DOHH2 (cell line): ENCODE data around the gene VWA3B.

Experiments used
- EZH2phosphoT487 ChIP-seq: fragments of 200-600 bp; sonication (generic); IDR thresholded peaks from 2 replicates; pipeline ENCODE4 v1.6.1; 2017; ENCODE audit warnings: borderline replicate concordance, mild to moderate bottlenecking, antibody characterized with exemption, low read length, moderate library complexity, mixed read lengths
- TF ChIP-seq, protein P1 (sequence below): fragments of 200-600 bp; sonication (generic); IDR thresholded peaks from one replicate; pipeline ENCODE4 v1.5.1; 2014; ENCODE audit warnings: antibody characterized with exemption, mild to moderate bottlenecking, low read depth, low read length; ENCODE audit not compliant: poor library complexity, severe bottlenecking

DNA sequence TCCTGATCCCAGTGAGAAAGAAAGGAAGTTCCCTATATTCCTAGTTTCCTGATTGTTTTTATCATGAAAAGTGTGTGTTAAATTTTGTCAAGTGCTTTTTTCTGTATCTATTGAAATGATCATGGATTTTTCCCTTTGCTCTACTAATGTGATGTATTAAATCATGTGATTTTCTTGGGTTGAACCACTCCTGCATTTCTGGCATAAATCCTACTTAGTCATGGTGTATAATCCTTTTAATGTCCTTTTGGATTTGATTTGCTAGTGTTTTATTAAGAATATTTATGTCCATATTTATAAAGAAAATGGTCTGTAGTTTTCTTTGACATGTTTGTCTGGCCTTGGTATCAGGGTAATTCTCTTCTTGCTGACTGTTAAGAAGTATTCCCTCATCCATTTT lies 171.9 kb downstream of the VWA3B start:
- TF ChIP-seq, protein P1, sequence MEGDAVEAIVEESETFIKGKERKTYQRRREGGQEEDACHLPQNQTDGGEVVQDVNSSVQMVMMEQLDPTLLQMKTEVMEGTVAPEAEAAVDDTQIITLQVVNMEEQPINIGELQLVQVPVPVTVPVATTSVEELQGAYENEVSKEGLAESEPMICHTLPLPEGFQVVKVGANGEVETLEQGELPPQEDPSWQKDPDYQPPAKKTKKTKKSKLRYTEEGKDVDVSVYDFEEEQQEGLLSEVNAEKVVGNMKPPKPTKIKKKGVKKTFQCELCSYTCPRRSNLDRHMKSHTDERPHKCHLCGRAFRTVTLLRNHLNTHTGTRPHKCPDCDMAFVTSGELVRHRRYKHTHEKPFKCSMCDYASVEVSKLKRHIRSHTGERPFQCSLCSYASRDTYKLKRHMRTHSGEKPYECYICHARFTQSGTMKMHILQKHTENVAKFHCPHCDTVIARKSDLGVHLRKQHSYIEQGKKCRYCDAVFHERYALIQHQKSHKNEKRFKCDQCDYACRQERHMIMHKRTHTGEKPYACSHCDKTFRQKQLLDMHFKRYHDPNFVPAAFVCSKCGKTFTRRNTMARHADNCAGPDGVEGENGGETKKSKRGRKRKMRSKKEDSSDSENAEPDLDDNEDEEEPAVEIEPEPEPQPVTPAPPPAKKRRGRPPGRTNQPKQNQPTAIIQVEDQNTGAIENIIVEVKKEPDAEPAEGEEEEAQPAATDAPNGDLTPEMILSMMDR, result no peak
- TF ChIP-seq EZH2phosphoT487, result no peak
